HepG2 (cell line): ENCODE measurements around the gene MICALL2. TPM values are rescaled to one million over a fixed set of nuclear protein-coding genes. Genes with fewer than 3 reads are reported as not detected.

ENCODE experiments used
- ATF3 ChIP-seq: sonication (generic); formaldehyde crosslinking; IDR thresholded peaks from 2 replicates; pipeline ENCODE4 v1.4.0; 2020; ENCODE audit warnings: missing genetic modification reagents
- HDAC2 ChIP-seq: sonication (generic); formaldehyde crosslinking; IDR thresholded peaks from 2 replicates; pipeline ENCODE4 v1.4.0; 2020; ENCODE audit warnings: missing genetic modification reagents
- HMGXB3 ChIP-seq: sonication (generic); formaldehyde crosslinking; IDR thresholded peaks from 2 replicates; pipeline ENCODE4 v1.4.0; 2020; ENCODE audit warnings: missing genetic modification reagents, borderline replicate concordance
- KAT7 ChIP-seq: IDR thresholded peaks from 2 replicates; pipeline ENCODE4 v1.6.1; 2018; ENCODE audit warnings: borderline replicate concordance, missing compliant biosample characterization
- MATR3 ChIP-seq: sonication (generic); formaldehyde crosslinking; IDR thresholded peaks from 2 replicates; pipeline ENCODE4 v1.4.0; 2020; ENCODE audit warnings: missing genetic modification reagents
- NR2C2 ChIP-seq: sonication (generic); formaldehyde crosslinking; IDR thresholded peaks from 2 replicates; pipeline ENCODE4 v1.4.0; 2020; ENCODE audit warnings: missing genetic modification reagents, mild to moderate bottlenecking, moderate library complexity, borderline replicate concordance
- ZHX2 ChIP-seq, 2 experiments: sonication (generic) in 1 of 2; formaldehyde crosslinking in 1 of 2; IDR thresholded peaks; 2 replicates each; pipeline versions ENCODE4 v1.6.1 to v1.9.0; 2014 to 2022; ENCODE audit warnings: antibody characterized with exemption in 1 of 2, borderline replicate concordance in 1 of 2, inconsistent platforms in 1 of 2, low read depth in 1 of 2, missing genetic modification reagents in 1 of 2
- ZNF205 ChIP-seq: IDR thresholded peaks from 2 replicates; pipeline ENCODE4 v1.6.1; 2018; ENCODE audit warnings: missing biosample characterization, missing genetic modification reagents
- ZNF224 ChIP-seq: sonication (generic); formaldehyde crosslinking; IDR thresholded peaks from 2 replicates; pipeline ENCODE4 v1.5.0; 2020; ENCODE audit warnings: mild to moderate bottlenecking, missing genetic modification reagents
- polyA plus RNA-seq, 8 experiments: library from polyadenylated mRNA; depleted of rRNA in 3 of 8; stranded (reverse) in 7 of 8; unstranded in 1 of 8; fragments of >200 nt; fragmentation: Illumina TruSeq in 4 of 8; extraction: Trizol in 4 of 8; gene quantifications; 2 replicates each; pipeline versions ENCODE4 v1.2.1 to v1.2.3, GENCODE V29; 2011 to 2016; ENCODE audit warnings: low read depth in 4 of 8, missing spikeins in 1 of 8, mixed read lengths in 1 of 8; ENCODE audit not compliant: insufficient read depth in 1 of 8
- total RNA-seq, 5 experiments: library from RNA; depleted of rRNA; stranded (reverse); fragments of >200 nt; fragmentation: Illumina TruSeq; extraction: Trizol; gene quantifications; 2 replicates each; pipeline ENCODE4 v1.2.3, GENCODE V29; 2016; ENCODE audit warnings: low read depth in 1 of 5
- TF ChIP-seq, protein P1 (sequence below): IDR thresholded peaks from 2 replicates; pipeline ENCODE4 v1.6.1; 2016; ENCODE audit warnings: missing biosample characterization, missing genetic modification reagents, low read depth
- TF ChIP-seq, protein P2 (sequence below): sonication (generic); formaldehyde crosslinking; IDR thresholded peaks from 2 replicates; pipeline ENCODE4 v1.5.0; 2020; ENCODE audit warnings: missing genetic modification reagents
- TF ChIP-seq, protein P3 (sequence below): sonication (generic); formaldehyde crosslinking; IDR thresholded peaks from 2 replicates; pipeline ENCODE4 v1.4.0; 2020; ENCODE audit warnings: mild to moderate bottlenecking, low read depth, missing genetic modification reagents

Gene MICALL2
- total and polyA plus RNA-seq, 2 of the 13 experiments (the other 11 are each of a cell fraction or from before 2014, with no cell fraction given), result 5.8 to 12.4 TPM

DNA sequence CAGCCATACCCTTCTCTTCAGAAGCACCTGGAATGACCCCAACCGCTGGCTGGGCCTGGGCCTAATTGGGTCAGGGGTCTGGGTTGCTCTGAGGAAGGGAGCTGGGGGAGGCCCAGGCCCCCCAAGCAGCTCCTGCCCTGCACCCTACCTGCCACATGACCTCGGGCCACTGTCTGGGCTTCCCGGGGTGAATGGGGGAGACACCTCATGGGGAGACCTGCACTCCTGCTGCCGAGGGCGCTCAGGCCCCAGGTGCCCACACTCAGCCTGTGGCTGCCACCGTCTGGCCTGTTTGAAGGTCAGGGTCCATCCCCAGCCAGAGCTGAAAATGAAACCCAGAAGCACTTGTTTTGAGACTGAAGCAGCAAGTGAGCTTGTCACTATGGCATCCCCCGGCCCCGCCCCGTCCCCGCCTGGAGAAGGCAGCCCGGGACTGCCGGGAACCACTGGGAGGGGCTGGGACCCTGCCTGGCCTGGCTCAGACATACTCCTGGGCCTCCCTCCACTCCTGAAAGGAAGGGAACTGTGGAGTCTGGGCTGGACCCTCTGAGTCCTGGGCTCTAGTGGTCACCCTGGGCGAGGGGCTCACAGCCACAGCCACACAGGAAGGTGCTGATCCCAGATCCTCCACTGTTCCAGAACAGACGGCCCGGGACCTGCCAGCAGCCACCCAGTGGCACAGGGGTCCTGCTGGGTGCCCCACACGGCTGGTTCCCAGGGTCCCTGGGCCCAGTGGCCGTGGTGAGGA, 7.4 kb upstream of the MICALL2 start (continued):
- no peak for TF ChIP-seq ZHX2 (IDR thresholded peaks at IDR 0.05; ENCODE audit: low read depth)
- no peak for TF ChIP-seq ZHX2 (CRISPR knock-in tag; IDR thresholded peaks at IDR 0.05; ENCODE audit: borderline replicate concordance)
- TF ChIP-seq, protein P1, sequence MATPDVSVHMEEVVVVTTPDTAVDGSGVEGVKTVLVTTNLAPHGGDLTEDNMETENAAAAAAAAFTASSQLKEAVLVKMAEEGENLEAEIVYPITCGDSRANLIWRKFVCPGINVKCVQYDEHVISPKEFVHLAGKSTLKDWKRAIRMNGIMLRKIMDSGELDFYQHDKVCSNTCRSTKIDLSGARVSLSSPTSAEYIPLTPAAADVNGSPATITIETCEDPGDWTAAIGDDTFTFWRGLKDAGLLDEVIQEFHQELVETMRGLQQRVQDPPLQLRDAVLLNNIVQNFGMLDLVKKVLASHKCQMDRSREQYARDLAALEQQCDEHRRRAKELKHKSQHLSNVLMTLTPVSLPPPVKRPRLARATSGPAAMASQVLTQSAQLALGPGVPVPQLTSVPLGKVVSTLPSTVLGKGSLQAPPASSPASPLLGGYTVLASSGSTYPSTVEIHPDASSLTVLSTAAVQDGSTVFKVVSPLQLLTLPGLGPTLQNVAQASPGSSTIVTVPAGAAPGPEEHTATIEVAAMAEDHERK (CRISPR knock-in tag), result no peak
- TF ChIP-seq ZNF224 (CRISPR knock-in tag), result no peak
- no peak for TF ChIP-seq KAT7 (CRISPR knock-in tag)
- no peak for TF ChIP-seq MATR3 (CRISPR knock-in tag)
- TF ChIP-seq, protein P2, sequence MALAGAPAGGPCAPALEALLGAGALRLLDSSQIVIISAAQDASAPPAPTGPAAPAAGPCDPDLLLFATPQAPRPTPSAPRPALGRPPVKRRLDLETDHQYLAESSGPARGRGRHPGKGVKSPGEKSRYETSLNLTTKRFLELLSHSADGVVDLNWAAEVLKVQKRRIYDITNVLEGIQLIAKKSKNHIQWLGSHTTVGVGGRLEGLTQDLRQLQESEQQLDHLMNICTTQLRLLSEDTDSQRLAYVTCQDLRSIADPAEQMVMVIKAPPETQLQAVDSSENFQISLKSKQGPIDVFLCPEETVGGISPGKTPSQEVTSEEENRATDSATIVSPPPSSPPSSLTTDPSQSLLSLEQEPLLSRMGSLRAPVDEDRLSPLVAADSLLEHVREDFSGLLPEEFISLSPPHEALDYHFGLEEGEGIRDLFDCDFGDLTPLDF (CRISPR knock-in tag), result no peak
- TF ChIP-seq, protein P3, sequence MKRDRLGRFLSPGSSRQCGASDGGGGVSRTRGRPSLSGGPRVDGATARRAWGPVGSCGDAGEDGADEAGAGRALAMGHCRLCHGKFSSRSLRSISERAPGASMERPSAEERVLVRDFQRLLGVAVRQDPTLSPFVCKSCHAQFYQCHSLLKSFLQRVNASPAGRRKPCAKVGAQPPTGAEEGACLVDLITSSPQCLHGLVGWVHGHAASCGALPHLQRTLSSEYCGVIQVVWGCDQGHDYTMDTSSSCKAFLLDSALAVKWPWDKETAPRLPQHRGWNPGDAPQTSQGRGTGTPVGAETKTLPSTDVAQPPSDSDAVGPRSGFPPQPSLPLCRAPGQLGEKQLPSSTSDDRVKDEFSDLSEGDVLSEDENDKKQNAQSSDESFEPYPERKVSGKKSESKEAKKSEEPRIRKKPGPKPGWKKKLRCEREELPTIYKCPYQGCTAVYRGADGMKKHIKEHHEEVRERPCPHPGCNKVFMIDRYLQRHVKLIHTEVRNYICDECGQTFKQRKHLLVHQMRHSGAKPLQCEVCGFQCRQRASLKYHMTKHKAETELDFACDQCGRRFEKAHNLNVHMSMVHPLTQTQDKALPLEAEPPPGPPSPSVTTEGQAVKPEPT (CRISPR knock-in tag), result 0 out of 2 replicates have a peak, but pooled peaks have one; percentile 20
- peak; percentile 75 for TF ChIP-seq HDAC2 (CRISPR knock-in tag)
- no peak for TF ChIP-seq ZNF205 (CRISPR knock-in tag)
- TF ChIP-seq NR2C2, result no peak
- peak; percentile 46; the same call in 1 of the 2 replicates for TF ChIP-seq HMGXB3 (CRISPR knock-in tag)
- no peak for TF ChIP-seq ATF3 (CRISPR knock-in tag)
